ENCODE data around the gene PIP5KL1.

The PIP5KL1 gene

GRCh38 chr9:127873223-127873691, 57.3 kb downstream of the PIP5KL1 start:
- DNase-seq = peak in 8 of 14 donors; percentile 40 to 79 (median 68)

- DNase-seq = no peak
Observed at GRCh38 chr9:127872369-127873222, 58.0 kb downstream of the PIP5KL1 start.

- DNase-seq = no peak
Observed at GRCh38 chr9:127871531-127871930, 59.0 kb downstream of the PIP5KL1 start.

- DNase-seq = no peak
Observed at GRCh38 chr9:127870887-127871286, 59.7 kb downstream of the PIP5KL1 start.
